ENCODE measurements around the gene KRTAP19-1. TPM values are rescaled to one million over a fixed set of nuclear protein-coding genes. Genes with fewer than 3 reads are reported as not detected.

Gene KRTAP19-1
- polyA plus RNA-seq, 3 donors, result not detected

GRCh38 chr21:30439975-30440374 lies 40.2 kb downstream of the KRTAP19-1 start, which contains the start of gene KRTAP15-1:
KRTAP15-1 (plus strand) TSS chr21:30440275; CDS start chr21:30440328, 53 bp downstream.
- Histone ChIP-seq H3K4me1 (ENCODE audit: control insufficient read depth in 1 of 2, insufficient read depth in 2 of 2, low read length in 2 of 2) (no peaks in the 10 kb centered on the region), H3K36me3 (replicated peaks in 1 of 2; ENCODE audit: control insufficient read depth in 1 of 2, insufficient read depth in 2 of 2, low read length in 2 of 2) (no peaks in the 10 kb centered on the region), H3K4me2 (replicated peaks; ENCODE audit: extremely low read depth, low read length, poor library complexity, severe bottlenecking) (no peak within 1 kb of the TSS), H3K4me3 (replicated peaks in 1 of 3; ENCODE audit: low read depth in 2 of 3, low read length in 3 of 3) (no peak within 1 kb of the TSS), H4K20me1 (ENCODE audit: insufficient read depth, low read length) (no peaks in the 10 kb centered on the region), H3K9me3 (replicated peaks in 1 of 2; ENCODE audit: control insufficient read depth in 1 of 2, insufficient read depth in 1 of 2, low read length in 2 of 2) (no peaks in the 10 kb centered on the region), H3K9ac (ENCODE audit: insufficient read depth, low read length, poor library complexity, severe bottlenecking) (no peak within 1 kb of the TSS), H3K27ac (ENCODE audit: low read depth in 1 of 2, low read length in 2 of 2) (no peak within 1 kb of the TSS), H3K79me2 (ENCODE audit: insufficient read depth, low read length) (no peaks in the 10 kb centered on the region), H2AFZ (ENCODE audit: insufficient read depth, low read depth, low read length, poor library complexity, severe bottlenecking) (no peak within 1 kb of the TSS), H3K27me3 (ENCODE audit: control insufficient read depth in 2 of 2, insufficient read depth in 2 of 2, low read length in 2 of 2) (no peaks in the 10 kb centered on the region)
- Mint-ChIP-seq H3K27me3 (ENCODE audit: low read depth in 3 of 3) (no peaks in the 10 kb centered on the region), H3K36me3 (no peaks in the 10 kb centered on the region), H3K4me1 (no peaks in the 10 kb centered on the region), H3K4me3 (no peak within 1 kb of the TSS), H3K27ac (no peak within 1 kb of the TSS), H3K9me3 (peaks cover 0 to 8% (median 1%) of the 10 kb centered on the region in 7 donors)
- no peak for DNase-seq
- TF ChIP-seq CTCF (IDR thresholded peaks at IDR 0.05), result no peak
- intact Hi-C loops (cut with micrococcal nuclease), result no loop called here
- 93% methylated on average over 3 of the region's 5 CpGs for WGBS (ENCODE audit: insufficient coverage)

- Mint-ChIP-seq H3K27ac (no peak overlapping the region), H3K36me3 (no peaks in the 10 kb centered on the region), H3K9me3 (peaks cover 0 to 7% (median 1%) of the 10 kb centered on the region in 7 donors), H3K4me3 (no peak overlapping the region), H3K4me1 (no peaks in the 10 kb centered on the region), H3K27me3 (ENCODE audit: low read depth in 3 of 3) (no peaks in the 10 kb centered on the region)
- H3K4me1 ChIP-seq (ENCODE audit: control insufficient read depth in 1 of 2, insufficient read depth in 2 of 2, low read length in 2 of 2), result no peaks in the 10 kb centered on the region
- H3K36me3 ChIP-seq (replicated peaks in 1 of 2; ENCODE audit: control insufficient read depth in 1 of 2, insufficient read depth in 2 of 2, low read length in 2 of 2), result no peaks in the 10 kb centered on the region
- no peaks in the 10 kb centered on the region for H4K20me1 ChIP-seq (ENCODE audit: insufficient read depth, low read length)
- H3K4me3 ChIP-seq (replicated peaks in 1 of 3; ENCODE audit: low read depth in 2 of 3, low read length in 3 of 3), result no peak overlapping the region
- WGBS (ENCODE audit: insufficient coverage), result no CpG with 5 or more reads among the region's 3 CpGs
- H3K4me2 ChIP-seq (replicated peaks; ENCODE audit: extremely low read depth, low read length, poor library complexity, severe bottlenecking), result no peak overlapping the region
- H3K27ac ChIP-seq (ENCODE audit: low read depth in 1 of 2, low read length in 2 of 2), result no peak overlapping the region
- H3K27me3 ChIP-seq (ENCODE audit: control insufficient read depth in 2 of 2, insufficient read depth in 2 of 2, low read length in 2 of 2), result no peaks in the 10 kb centered on the region
- no peak for DNase-seq
- no peak overlapping the region for H3K9ac ChIP-seq (ENCODE audit: insufficient read depth, low read length, poor library complexity, severe bottlenecking)
- no peaks in the 10 kb centered on the region for H3K9me3 ChIP-seq (replicated peaks in 1 of 2; ENCODE audit: control insufficient read depth in 1 of 2, insufficient read depth in 1 of 2, low read length in 2 of 2)
- no peak for TF ChIP-seq CTCF (IDR thresholded peaks at IDR 0.05)
- no peaks in the 10 kb centered on the region for H3K79me2 ChIP-seq (ENCODE audit: insufficient read depth, low read length)
- intact Hi-C loops (cut with micrococcal nuclease), result no loop called here
- H2AFZ ChIP-seq (ENCODE audit: insufficient read depth, low read depth, low read length, poor library complexity, severe bottlenecking), result no peak overlapping the region
These were observed 43.1 kb downstream of the KRTAP19-1 start for GRCh38 chr21:30437010-30437565.
